Keratinocyte (primary cell): ENCODE results near the gene NECTIN1.

Source experiments
- CTCF ChIP-seq, 3 experiments: IDR thresholded peaks in 1 of 3; conservative IDR thresholded peaks in 1 of 3; optimal IDR thresholded peaks in 1 of 3; 2 replicates in 2 of 3; 3 replicates in 1 of 3; pipeline versions ENCODE3 to v1.5.1; 2011; ENCODE audit warnings: low read length in 3 of 3, mild to moderate bottlenecking in 3 of 3, moderate library complexity in 2 of 3, control low read depth in 1 of 3, inconsistent platforms in 1 of 3; ENCODE audit not compliant: insufficient read depth in 2 of 3; ENCODE audit errors: extremely low read depth in 1 of 3
- EZH2 ChIP-seq: IDR thresholded peaks from one replicate; pipeline ENCODE4 v1.6.1; 2012; ENCODE audit warnings: inconsistent platforms, mild to moderate bottlenecking, low read length, moderate library complexity

GRCh38 chr11:119721129-119722120 lies 7.6 kb downstream of the NECTIN1 start:
- TF ChIP-seq CTCF (optimal IDR thresholded peaks at IDR 0.05 in 1 of 3, IDR thresholded peaks at IDR 0.05 in 1 of 3, conservative IDR thresholded peaks at IDR 0.05 in 1 of 3; ENCODE audit: extremely low read depth in 1 of 3, insufficient read depth in 2 of 3, low read length in 3 of 3) (peak; percentile 60 to 71 (median 66)), EZH2 (no peak)
